Measurements from ENCODE around the gene GPR61.
A peak's percentile ranks its signal among the peaks of the same experiment; 100 is the strongest.

GPR61 gene

GRCh38 chr1:109499661-109500536 lies 39.8 kb upstream of the GPR61 start:
- in situ Hi-C loops (cut with MboI; ENCODE audit: low sequenced_read_pairs, unreplicated experiment), result loop anchor here (5.0 kb wide), 1 partner anchor 32 kb away; no protein-coding TSS in a partner anchor
- DNase-seq (ENCODE audit: low spot score), result no peak
- peak; percentile 28 for TF ChIP-seq CTCF (IDR thresholded peaks at IDR 0.05; ENCODE audit: borderline replicate concordance, control extremely low read depth, extremely low read depth, insufficient read depth, missing control alignments)

DNA sequence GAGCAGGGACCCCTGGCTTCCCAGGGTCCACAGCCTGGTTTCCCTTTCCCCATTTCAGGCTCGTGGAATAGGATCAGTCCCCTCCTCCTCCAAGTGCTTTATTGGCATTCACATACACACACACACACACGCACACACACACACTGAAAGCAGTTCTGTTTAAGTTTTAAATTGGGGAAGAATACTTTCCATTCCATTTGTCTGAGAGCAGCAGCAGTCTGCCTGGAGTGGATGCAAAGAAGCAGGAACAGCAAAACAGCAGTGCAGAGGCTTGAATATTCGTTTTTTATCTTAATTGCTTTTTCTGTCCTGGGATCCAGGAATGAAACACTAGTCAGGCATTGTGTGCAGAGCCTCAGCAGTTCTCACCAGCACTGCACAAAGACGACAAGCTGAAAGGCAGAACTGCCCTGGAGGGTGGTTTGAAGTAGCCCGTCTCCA lies 38.7 kb upstream of the GPR61 start:
- TF ChIP-seq CTCF (IDR thresholded peaks at IDR 0.05; ENCODE audit: borderline replicate concordance, control extremely low read depth, extremely low read depth, insufficient read depth, missing control alignments), result no peak

DNA sequence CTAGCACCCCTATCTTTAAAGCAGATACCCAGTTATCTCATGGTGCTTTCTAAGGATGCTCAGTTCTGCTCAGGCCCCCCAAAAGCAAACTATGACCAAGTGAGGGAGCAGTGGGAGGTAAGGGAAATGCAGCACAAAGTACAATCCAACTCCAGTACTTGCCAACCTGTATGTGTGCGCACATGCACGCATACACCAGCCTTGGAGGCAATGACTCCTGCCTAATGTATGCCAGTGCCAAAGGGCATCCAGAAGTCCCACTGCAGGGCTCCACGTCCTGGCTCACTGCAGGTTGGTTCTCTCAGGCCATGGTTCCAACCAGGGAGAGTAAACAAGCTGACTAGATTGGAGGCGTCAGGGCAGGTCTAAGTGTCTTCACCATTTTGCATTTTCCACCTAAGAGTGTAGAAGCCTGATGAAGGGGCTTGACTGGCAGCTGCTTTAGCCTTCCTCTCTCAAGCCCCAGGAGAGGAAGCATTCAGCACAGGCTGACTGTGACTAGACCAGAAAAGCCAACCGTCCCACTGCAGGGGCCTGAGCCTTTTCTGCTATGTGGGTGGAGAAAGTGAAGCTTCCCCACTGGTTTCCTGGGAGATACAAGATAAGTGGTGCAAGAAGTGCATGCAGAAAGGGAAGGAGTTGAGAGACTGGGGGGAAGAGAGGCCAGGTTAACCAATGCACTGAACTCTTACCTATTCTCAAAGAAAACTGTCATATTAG lies 37.9 kb upstream of the GPR61 start:
- no peak for TF ChIP-seq CTCF (IDR thresholded peaks at IDR 0.05; ENCODE audit: borderline replicate concordance, control extremely low read depth, extremely low read depth, insufficient read depth, missing control alignments)
- in situ Hi-C loops (cut with MboI; ENCODE audit: low sequenced_read_pairs, unreplicated experiment), result no loop called here
- DNase-seq (ENCODE audit: low spot score), result no peak

More for the DNA sequence above, 38.7 kb upstream of the GPR61 start:
- DNase-seq (ENCODE audit: low spot score), result no peak
- in situ Hi-C loops (cut with MboI; ENCODE audit: low sequenced_read_pairs, unreplicated experiment), result no loop called here

DNA sequence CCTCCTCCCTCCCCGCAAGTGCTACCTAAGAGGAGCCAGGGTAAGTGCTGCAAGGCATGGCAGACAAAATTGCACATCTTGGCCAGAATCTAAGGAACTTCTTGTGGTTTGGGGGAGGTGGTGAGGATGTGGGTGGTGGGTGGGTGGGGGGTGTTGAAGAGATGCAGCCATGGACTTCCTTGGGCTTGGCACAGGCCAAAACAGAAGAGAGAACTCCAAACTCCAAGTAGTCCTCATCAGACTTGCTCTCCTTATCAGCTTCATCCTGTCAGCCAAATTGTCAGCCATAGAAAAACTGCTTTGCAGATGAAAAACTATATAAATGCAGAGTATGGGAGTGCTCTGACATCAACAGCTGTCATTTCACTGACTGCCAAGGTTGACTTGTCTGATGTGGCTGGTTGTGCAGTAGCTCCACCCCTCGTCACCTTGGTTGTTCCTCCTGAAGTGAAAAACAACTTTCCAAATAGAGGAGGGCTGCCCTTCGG lies 37.3 kb upstream of the GPR61 start:
- in situ Hi-C loops (cut with MboI; ENCODE audit: low sequenced_read_pairs, unreplicated experiment), result no loop called here
- DNase-seq (ENCODE audit: low spot score), result no peak
- no peak for TF ChIP-seq CTCF (IDR thresholded peaks at IDR 0.05; ENCODE audit: borderline replicate concordance, control extremely low read depth, extremely low read depth, insufficient read depth, missing control alignments)

DNA sequence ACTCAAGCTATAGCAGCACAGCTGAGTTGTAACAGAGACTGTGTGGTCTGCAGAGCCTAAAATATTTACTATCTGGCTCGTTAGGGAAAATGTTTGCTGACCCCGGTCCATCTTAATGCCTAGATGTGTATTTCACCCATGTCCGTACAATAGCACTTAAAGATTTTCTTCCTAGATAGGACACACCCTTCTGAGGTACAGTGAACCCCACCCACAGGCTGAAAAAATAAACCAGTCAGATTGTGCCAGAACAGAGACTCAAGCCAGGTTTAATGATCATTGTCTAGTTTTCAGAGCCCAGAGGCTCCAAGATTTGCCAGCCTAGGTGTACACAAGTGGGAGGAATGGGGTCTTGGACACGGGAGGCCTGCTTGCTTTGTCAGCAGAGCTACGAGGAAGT lies 35.7 kb upstream of the GPR61 start:
- no peak for TF ChIP-seq CTCF (IDR thresholded peaks at IDR 0.05; ENCODE audit: borderline replicate concordance, control extremely low read depth, extremely low read depth, insufficient read depth, missing control alignments)
- in situ Hi-C loops (cut with MboI; ENCODE audit: low sequenced_read_pairs, unreplicated experiment), result no loop called here
- DNase-seq (ENCODE audit: low spot score), result no peak

DNA sequence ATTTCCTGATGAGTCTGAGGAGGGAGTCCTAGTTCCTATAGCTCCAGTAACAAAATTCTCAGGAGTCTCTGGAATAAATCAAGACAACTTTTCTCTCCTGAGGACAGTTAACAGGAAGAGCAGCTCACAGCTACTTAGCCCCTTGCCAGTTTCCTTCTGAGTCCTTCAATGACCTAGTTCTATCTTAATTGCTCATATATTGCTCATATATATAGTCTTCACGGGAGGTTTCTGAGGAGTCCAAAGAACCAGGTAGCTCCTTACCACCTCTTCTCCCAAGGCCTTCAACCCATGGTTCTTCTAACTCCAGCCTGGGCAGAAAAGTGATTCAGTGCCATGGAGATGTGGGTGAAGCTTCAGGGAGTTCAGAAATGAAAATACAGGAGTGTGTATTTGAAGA lies 34.7 kb upstream of the GPR61 start:
- no peak for DNase-seq (ENCODE audit: low spot score)
- in situ Hi-C loops (cut with MboI; ENCODE audit: low sequenced_read_pairs, unreplicated experiment), result no loop called here
- TF ChIP-seq CTCF (IDR thresholded peaks at IDR 0.05; ENCODE audit: borderline replicate concordance, control extremely low read depth, extremely low read depth, insufficient read depth, missing control alignments), result no peak
